RWPE1 (cell line): Measurements from ENCODE around the gene FBLN5.

ENCODE experiments used
- CTCF ChIA-PET: fragments of 350-600 bp; sonication (Branson Sonifier 250); formaldehyde crosslinking; extraction: SDS; loops from one replicate; lab custom pipeline; 2021; lab: Yijun Ruan, JAX
- POLR2A ChIA-PET: fragments of 400-600 bp; formaldehyde crosslinking; extraction: SDS; loops from one replicate; lab custom pipeline; 2020; ENCODE audit warnings: antibody characterized with exemption; ENCODE audit not compliant: low non-redundant PET; lab: Yijun Ruan, JAX
- DNase-seq: peaks from one replicate; pipeline ENCODE4 v3.0.0; 2012; ENCODE audit warnings: low spot score
- H3K27ac ChIP-seq: fragments of 450-650 bp; 2 replicates; pipeline ENCODE4 v1.5.1; 2017
- TF ChIP-seq, protein P1 (sequence below): fragments of 450-650 bp; conservative IDR thresholded peaks from 2 replicates; pipeline ENCODE4 v1.5.1; 2017; ENCODE audit warnings: low read depth, mild to moderate bottlenecking

The FBLN5 gene

DNA sequence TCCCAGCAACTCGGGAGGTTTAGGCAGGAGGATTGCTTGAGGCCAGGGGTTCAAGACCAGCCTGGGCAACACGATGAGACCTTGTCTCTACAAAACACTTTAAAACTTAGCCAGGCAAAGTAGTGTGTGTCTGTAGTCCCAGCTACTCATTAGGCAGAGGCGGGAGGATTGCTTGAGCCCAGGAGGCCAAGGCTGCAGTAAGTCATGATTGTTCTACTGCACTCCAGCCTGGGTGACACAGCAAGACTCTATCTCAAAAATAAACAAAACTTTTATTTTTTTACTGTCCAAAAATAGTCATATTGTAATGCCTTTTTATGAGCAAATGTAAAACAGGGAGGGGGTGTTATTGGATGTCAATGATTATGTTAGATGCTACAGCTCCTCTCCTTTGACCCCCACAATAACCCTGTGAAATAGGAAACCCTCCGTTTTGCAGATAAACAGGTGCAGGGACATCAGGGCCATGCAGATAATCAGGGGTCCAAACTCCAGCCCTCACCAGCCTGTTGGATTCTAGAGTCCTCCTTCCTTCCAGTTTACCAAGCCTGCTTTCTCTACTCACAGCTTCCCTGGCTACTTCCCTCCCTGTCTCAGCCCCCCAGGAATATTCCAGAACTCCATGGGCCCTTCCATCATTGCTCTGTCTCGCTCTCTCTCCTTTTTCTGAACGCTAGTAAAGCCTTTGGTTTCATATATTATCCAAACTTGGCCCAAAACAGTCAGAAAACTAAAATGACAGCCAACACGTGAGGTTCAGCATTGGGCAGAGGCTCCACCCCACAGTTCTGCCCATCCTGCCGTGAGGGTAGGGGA lies 5.9 kb upstream of the FBLN5 start:
- POLR2A ChIA-PET = no interaction called here

DNA sequence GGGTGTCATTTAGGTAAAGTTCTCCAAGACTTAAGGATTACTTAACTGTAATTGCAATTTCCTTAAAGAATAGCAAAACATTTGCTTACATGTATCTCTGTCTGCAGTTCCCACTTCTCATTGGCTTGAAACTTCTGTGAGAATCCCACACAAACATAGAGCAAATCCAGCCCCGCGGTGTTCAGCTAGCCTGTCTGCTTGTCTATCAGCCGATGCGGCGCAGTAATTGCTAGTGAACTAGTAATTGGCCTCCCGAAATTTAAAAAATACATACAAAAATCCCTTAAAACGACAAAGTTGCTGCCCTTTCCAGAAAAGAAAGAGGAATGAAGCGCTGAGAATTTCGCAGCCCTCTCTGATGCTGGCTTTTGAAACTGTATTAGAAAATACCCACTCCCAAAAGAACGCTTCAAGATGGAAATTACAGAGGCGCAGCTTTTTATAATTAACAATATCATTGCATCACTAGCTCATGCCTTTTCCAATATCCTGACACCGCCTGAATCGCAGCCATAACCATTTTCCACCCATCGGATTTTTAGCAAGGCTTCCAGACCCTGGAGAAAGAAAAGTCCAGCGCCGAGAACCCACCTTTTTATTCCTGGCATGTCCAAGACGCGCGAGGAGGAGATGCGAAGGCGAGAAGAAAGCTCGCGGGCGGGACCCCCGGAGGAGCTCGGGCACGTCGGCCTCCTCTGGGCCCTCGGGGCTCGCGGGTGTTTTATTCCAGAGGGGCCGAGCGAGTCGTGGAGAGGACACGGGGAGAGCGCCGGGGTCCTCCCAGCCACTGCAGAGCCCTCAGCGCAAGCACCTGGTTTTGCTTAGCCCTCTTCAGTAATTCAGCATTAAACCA lies 646 bp downstream of the FBLN5 start:
- DNase-seq = no peak
- H3K27ac ChIP-seq = peak overlapping the region; percentile 57
- CTCF ChIA-PET = no interaction called here
- TF ChIP-seq, protein P1, sequence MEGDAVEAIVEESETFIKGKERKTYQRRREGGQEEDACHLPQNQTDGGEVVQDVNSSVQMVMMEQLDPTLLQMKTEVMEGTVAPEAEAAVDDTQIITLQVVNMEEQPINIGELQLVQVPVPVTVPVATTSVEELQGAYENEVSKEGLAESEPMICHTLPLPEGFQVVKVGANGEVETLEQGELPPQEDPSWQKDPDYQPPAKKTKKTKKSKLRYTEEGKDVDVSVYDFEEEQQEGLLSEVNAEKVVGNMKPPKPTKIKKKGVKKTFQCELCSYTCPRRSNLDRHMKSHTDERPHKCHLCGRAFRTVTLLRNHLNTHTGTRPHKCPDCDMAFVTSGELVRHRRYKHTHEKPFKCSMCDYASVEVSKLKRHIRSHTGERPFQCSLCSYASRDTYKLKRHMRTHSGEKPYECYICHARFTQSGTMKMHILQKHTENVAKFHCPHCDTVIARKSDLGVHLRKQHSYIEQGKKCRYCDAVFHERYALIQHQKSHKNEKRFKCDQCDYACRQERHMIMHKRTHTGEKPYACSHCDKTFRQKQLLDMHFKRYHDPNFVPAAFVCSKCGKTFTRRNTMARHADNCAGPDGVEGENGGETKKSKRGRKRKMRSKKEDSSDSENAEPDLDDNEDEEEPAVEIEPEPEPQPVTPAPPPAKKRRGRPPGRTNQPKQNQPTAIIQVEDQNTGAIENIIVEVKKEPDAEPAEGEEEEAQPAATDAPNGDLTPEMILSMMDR = no peak
- POLR2A ChIA-PET = no interaction called here

More for the DNA sequence above, 5.9 kb upstream of the FBLN5 start:
- H3K27ac ChIP-seq = no peak overlapping the region
- CTCF ChIA-PET = no interaction called here
- no peak for DNase-seq
- TF ChIP-seq, protein P1 = no peak

DNA sequence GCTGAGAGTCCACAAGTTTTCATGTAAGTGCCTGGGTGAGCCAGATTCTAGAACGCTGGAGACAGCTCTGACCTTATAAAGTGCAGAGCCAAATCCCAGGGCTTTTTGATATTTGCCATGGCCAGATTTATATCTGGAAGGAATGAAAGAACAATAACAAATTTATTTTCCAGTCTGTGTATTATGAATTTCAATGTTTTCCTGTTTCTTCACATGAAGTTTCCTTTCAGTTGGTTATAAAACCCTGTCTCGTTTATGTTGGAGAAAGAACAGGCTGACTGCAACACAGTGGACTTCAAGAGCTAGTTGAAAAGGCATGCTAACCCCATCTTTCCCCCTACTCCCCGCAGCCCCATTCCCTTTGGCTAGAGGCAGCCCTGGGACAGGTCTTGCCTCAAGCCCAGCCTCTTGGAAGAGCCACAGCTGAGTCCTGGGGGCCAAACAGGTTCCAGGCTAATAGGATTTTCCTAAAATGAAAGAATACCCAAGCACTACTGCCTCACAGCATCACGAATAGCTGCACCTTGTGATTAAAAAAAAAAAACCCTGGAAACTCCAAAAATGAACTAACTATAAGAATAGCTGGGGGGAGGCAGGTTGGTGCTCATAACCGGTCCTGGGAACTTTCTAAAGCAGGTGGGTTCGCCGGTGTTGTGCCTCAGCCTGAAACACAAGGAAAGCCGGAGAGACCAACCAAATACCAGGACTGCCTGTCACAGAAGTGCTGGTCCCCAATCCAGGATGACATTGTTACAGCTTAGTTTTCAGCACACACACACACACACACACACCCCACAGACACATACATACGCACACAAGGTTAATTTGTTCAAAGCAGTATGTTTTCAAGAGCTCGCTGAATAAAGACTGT lies 1.5 kb downstream of the FBLN5 start:
- CTCF ChIA-PET = interaction anchor here (0.9 kb wide), 1 partner anchor 11 kb away, joined by 3 read pairs; no protein-coding TSS in a partner anchor
- no peak overlapping the region for H3K27ac ChIP-seq
- POLR2A ChIA-PET = no interaction called here
- DNase-seq = no peak
- TF ChIP-seq, protein P1 = no peak

DNA sequence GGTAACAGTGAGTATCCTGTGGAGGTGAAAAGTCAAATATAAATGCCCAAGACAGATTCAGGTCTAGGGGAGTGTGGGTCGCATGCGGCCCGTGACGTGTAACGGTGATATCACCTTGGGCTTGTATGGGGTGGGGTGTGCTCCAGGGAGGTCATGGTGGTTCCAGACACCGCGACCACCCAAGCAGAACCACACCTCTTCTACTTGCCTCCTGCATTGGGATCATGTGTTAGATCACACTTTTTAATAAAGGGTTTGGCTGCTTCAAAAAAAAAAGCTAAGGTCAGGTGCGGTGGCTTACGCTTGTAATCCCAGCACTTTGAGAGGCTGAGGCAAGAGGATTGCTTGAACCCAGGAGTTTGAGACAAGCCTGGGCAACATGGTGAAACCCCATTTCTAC lies 4.5 kb downstream of the FBLN5 start:
- TF ChIP-seq, protein P1 = no peak
- no peak overlapping the region for H3K27ac ChIP-seq
- DNase-seq = no peak
- CTCF ChIA-PET = no interaction called here
- POLR2A ChIA-PET = interaction anchor here (0.6 kb wide), 1 partner anchor 12 kb away, joined by 4 read pairs; no protein-coding TSS in a partner anchor

DNA sequence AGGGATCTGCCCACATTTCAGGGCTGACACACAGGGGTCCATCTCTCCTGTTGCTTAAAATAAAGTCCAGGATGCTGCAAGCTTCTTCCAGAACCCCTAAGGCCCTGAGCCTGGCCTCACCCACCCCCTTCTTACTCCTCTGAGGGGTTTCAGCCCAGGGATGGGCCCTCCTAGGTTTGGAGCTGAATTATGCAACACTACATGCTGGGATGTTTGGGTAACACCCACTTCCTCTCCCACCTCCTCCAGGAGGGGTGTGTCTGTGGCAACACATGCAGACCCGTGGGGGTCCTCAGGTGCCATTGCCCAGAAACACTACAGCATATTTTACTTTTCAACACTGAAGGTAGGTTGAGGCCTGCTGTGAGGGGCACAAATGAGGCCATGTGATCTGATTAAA lies 5.4 kb downstream of the FBLN5 start:
- TF ChIP-seq, protein P1 = no peak
- CTCF ChIA-PET = no interaction called here
- no peak for DNase-seq
- POLR2A ChIA-PET = no interaction called here
- H3K27ac ChIP-seq = no peak overlapping the region
